GM13977 (cell line): ENCODE measurements around the gene LNPEP.

ENCODE experiments used
- DNase-seq: peaks from one replicate; pipeline ENCODE4 v3.0.0; 2012; ENCODE audit warnings: low spot score
- CTCF ChIP-seq: IDR thresholded peaks from 2 replicates; pipeline ENCODE4 v1.5.1; 2012; ENCODE audit warnings: mild to moderate bottlenecking, control low read depth; ENCODE audit not compliant: insufficient read depth; ENCODE audit errors: extremely low read depth, missing control alignments
- in situ Hi-C: fragments of 300-500 bp; cut with MboI; formaldehyde crosslinking; loops from one replicate; pipeline ENCODE4 v1.12.0; 2022; ENCODE audit warnings: low sequenced_read_pairs, low pct_unique_long_range_greater_than_20kb, mixed read lengths, inconsistent platforms; ENCODE audit not compliant: unreplicated experiment

LNPEP gene

GRCh38 chr5:97010606-97011005 is 74.7 kb downstream of the LNPEP start:
- TF ChIP-seq CTCF = no peak
- in situ Hi-C loops = no loop called here
- DNase-seq = no peak

GRCh38 chr5:97011567-97011966 is 75.7 kb downstream of the LNPEP start:
- in situ Hi-C loops = no loop called here
- no peak for TF ChIP-seq CTCF
- DNase-seq = no peak

- no peak for DNase-seq
- in situ Hi-C loops = no loop called here
- no peak for TF ChIP-seq CTCF
Measured at GRCh38 chr5:97019435-97020117, 83.7 kb downstream of the LNPEP start.

GRCh38 chr5:97021416-97021815 is 85.5 kb downstream of the LNPEP start:
- DNase-seq = no peak
- in situ Hi-C loops = no loop called here
- no peak for TF ChIP-seq CTCF

GRCh38 chr5:97022898-97023297 is 87.0 kb downstream of the LNPEP start:
- no peak for TF ChIP-seq CTCF
- no peak for DNase-seq
- in situ Hi-C loops = no loop called here

GRCh38 chr5:97026721-97027120 is 90.8 kb downstream of the LNPEP start:
- TF ChIP-seq CTCF = no peak
- in situ Hi-C loops = no loop called here
- DNase-seq = no peak
